ENCODE measurements around the gene FAT3.

- TF ChIP-seq SUZ12 (IDR thresholded peaks at IDR 0.05) = no peak
- no peak for TF ChIP-seq ZNF384 (IDR thresholded peaks at IDR 0.05)
- TF ChIP-seq HDGF (IDR thresholded peaks at IDR 0.05; ENCODE audit: borderline replicate concordance) = no peak
- no peak for TF ChIP-seq FOXK2 (IDR thresholded peaks at IDR 0.05)
- no peak for TF ChIP-seq SP1 (IDR thresholded peaks at IDR 0.05)
- no peak for TF ChIP-seq BHLHE40 (IDR thresholded peaks at IDR 0.05; ENCODE audit: borderline replicate concordance)
- no peak for TF ChIP-seq TARDBP (IDR thresholded peaks at IDR 0.05)
- no peak for TF ChIP-seq NFRKB (IDR thresholded peaks at IDR 0.05)
- no peak for TF ChIP-seq LEF1 (IDR thresholded peaks at IDR 0.05; ENCODE audit: borderline replicate concordance)
- no peak for TF ChIP-seq FOXA1 (IDR thresholded peaks at IDR 0.05)
Measured at GRCh38 chr11:92192141-92192540, 32.5 kb upstream of the FAT3 start.
